ENCODE data around the gene GUCY1A1. TPM values are rescaled to one million over a fixed set of nuclear protein-coding genes. Genes with fewer than 3 reads are reported as not detected.

The GUCY1A1 gene
- total RNA-seq, 1 donor from 2014 or later, result 0.71 TPM

GRCh38 chr4:155626561-155626960 lies 40.1 kb upstream of the GUCY1A1 start:
- ChIA-PET CTCF (no interaction called here), POLR2A (no interaction called here)
- Mint-ChIP-seq H3K27me3 (no peaks in the 10 kb centered on the region), H3K36me3 (ENCODE audit: low read depth) (no peaks in the 10 kb centered on the region), H3K4me1 (no peaks in the 10 kb centered on the region), H3K9me3 (no peaks in the 10 kb centered on the region), H3K27ac (no peak overlapping the region), H3K4me3 (no peak overlapping the region)
- TF ChIP-seq CTCF (IDR thresholded peaks at IDR 0.05), result no peak
- no peak for ATAC-seq (ENCODE audit: low read depth)
- DNase-seq, result no peak
- intact Hi-C loops (cut with micrococcal nuclease), result no loop called here

GRCh38 chr4:155629183-155629825 lies 37.3 kb upstream of the GUCY1A1 start:
- intact Hi-C loops (cut with micrococcal nuclease), result no loop called here
- TF ChIP-seq CTCF (IDR thresholded peaks at IDR 0.05), result no peak
- H3K27ac Mint-ChIP-seq, result no peak overlapping the region
- no peaks in the 10 kb centered on the region for H3K36me3 Mint-ChIP-seq (ENCODE audit: low read depth)
- H3K4me3 Mint-ChIP-seq, result no peak overlapping the region
- peaks cover under 1% of the 10 kb centered on the region for H3K9me3 Mint-ChIP-seq
- POLR2A ChIA-PET, result no interaction called here
- DNase-seq (no peak), ATAC-seq (ENCODE audit: low read depth) (no peak)
- H3K27me3 Mint-ChIP-seq, result no peaks in the 10 kb centered on the region
- no peaks in the 10 kb centered on the region for H3K4me1 Mint-ChIP-seq
- CTCF ChIA-PET, result no interaction called here

- no peak for ATAC-seq (ENCODE audit: low read depth)
- no peaks in the 10 kb centered on the region for H3K4me1 Mint-ChIP-seq
- H3K9me3 Mint-ChIP-seq, result peaks cover 3% of the 10 kb centered on the region
- no peak for DNase-seq
- H3K4me3 Mint-ChIP-seq, result no peak overlapping the region
- H3K27me3 Mint-ChIP-seq, result no peaks in the 10 kb centered on the region
- intact Hi-C loops (cut with micrococcal nuclease), result no loop called here
- no peaks in the 10 kb centered on the region for H3K36me3 Mint-ChIP-seq (ENCODE audit: low read depth)
- no peak for TF ChIP-seq CTCF (IDR thresholded peaks at IDR 0.05)
- ChIA-PET CTCF (no interaction called here), POLR2A (no interaction called here)
- no peak overlapping the region for H3K27ac Mint-ChIP-seq
These were observed 36.7 kb upstream of the GUCY1A1 start for GRCh38 chr4:155629956-155630355.

- H3K27ac Mint-ChIP-seq, result no peak overlapping the region
- H3K9me3 Mint-ChIP-seq, result peaks cover 3% of the 10 kb centered on the region
- H3K4me1 Mint-ChIP-seq, result no peaks in the 10 kb centered on the region
- no peaks in the 10 kb centered on the region for H3K36me3 Mint-ChIP-seq (ENCODE audit: low read depth)
- DNase-seq (no peak), ATAC-seq (ENCODE audit: low read depth) (no peak)
- H3K4me3 Mint-ChIP-seq, result no peak overlapping the region
- intact Hi-C loops (cut with micrococcal nuclease), result no loop called here
- ChIA-PET CTCF (no interaction called here), POLR2A (no interaction called here)
- no peaks in the 10 kb centered on the region for H3K27me3 Mint-ChIP-seq
- TF ChIP-seq CTCF (IDR thresholded peaks at IDR 0.05), result no peak
These were observed 34.3 kb upstream of the GUCY1A1 start for GRCh38 chr4:155632310-155632840.

GRCh38 chr4:155638195-155638965 lies 28.3 kb upstream of the GUCY1A1 start:
- H3K27me3 Mint-ChIP-seq, result no peaks in the 10 kb centered on the region
- no peak overlapping the region for H3K27ac Mint-ChIP-seq
- peaks cover 2% of the 10 kb centered on the region for H3K4me1 Mint-ChIP-seq
- H3K9me3 Mint-ChIP-seq, result peaks cover 3% of the 10 kb centered on the region
- H3K4me3 Mint-ChIP-seq, result no peak overlapping the region
- ATAC-seq (ENCODE audit: low read depth) (no peak), DNase-seq (no peak)
- intact Hi-C loops (cut with micrococcal nuclease), result no loop called here
- H3K36me3 Mint-ChIP-seq (ENCODE audit: low read depth), result no peaks in the 10 kb centered on the region
- CTCF ChIA-PET, result no interaction called here
- TF ChIP-seq CTCF (IDR thresholded peaks at IDR 0.05), result no peak
- POLR2A ChIA-PET, result no interaction called here
